H1 (cell line): ENCODE results near the gene WNT3A. TPM values are rescaled to one million over a fixed set of nuclear protein-coding genes. Genes with fewer than 3 reads are reported as not detected.

Experiments used
- CTCF ChIA-PET: fragments of 300-600 bp; sonication (Branson Sonifier 250); formaldehyde crosslinking; loops from one replicate; lab custom pipeline; 2021; ENCODE audit not compliant: partially characterized antibody; lab: Charles Lee
- POLR2A ChIA-PET: fragments of 300-600 bp; sonication (Branson Sonifier 250); formaldehyde crosslinking; loops from one replicate; lab custom pipeline; 2021; ENCODE audit warnings: inconsistent platforms; ENCODE audit not compliant: partially characterized antibody; lab: Charles Lee
- DNase-seq, 2 experiments: peaks; one replicate each; pipeline versions ENCODE4 v3.0.0 to v3.0.0-alpha.2; 2010 to 2022; ENCODE audit warnings: low spot score in 2 of 2, low read depth in 1 of 2, mixed read lengths in 1 of 2
- FAIRE-seq: peaks from 2 replicates; lab custom pipeline; 2011; peaks lifted over from hg19 to GRCh38; lab: Jason Lieb, UNC
- H2AFZ ChIP-seq: 2 replicates; pipeline ENCODE4 v1.8.1; 2012; ENCODE audit warnings: low read length, inconsistent platforms
- H2AK5ac ChIP-seq: 2 replicates; pipeline ENCODE4 v1.6.1; 2013; ENCODE audit warnings: low read depth, low read length
- H2BK120ac ChIP-seq: replicated peaks from 2 replicates; pipeline ENCODE3; 2013; ENCODE audit warnings: low read depth, low read length, inconsistent platforms
- H2BK12ac ChIP-seq: 2 replicates; pipeline ENCODE4 v1.6.1; 2013; ENCODE audit warnings: low read depth, low read length
- H2BK15ac ChIP-seq: 2 replicates; pipeline ENCODE4 v1.6.1; 2013; ENCODE audit warnings: low read length
- H2BK20ac ChIP-seq: 2 replicates; pipeline ENCODE4 v1.6.1; 2013; ENCODE audit warnings: low read length
- H2BK5ac ChIP-seq: 2 replicates; pipeline ENCODE4 v1.6.1; 2013; ENCODE audit warnings: low read depth, low read length
- H3K14ac ChIP-seq: 2 replicates; pipeline ENCODE4 v1.6.1; 2013; ENCODE audit warnings: inconsistent platforms; ENCODE audit not compliant: insufficient read length
- H3K18ac ChIP-seq: 2 replicates; pipeline ENCODE4 v1.6.1; 2013; ENCODE audit warnings: low read length; ENCODE audit errors: extremely low read depth
- H3K23ac ChIP-seq: 2 replicates; pipeline ENCODE4 v1.6.1; 2013; ENCODE audit warnings: inconsistent platforms; ENCODE audit not compliant: insufficient read length
- H3K23me2 ChIP-seq: 2 replicates; pipeline ENCODE4 v1.6.1; 2013; ENCODE audit warnings: low read depth, low read length
- H3K27ac ChIP-seq: 2 replicates; pipeline ENCODE4 v1.6.1; 2011; ENCODE audit warnings: low read depth, low read length, inconsistent platforms
- H3K27me3 ChIP-seq, 4 experiments: replicated peaks in 1 of 4; 1 replicate in 1 of 4; 2 replicates in 3 of 4; pipeline versions ENCODE4 v1.6.1 to v1.8.1; 2011 to 2013; ENCODE audit warnings: low read length in 3 of 4, mild to moderate bottlenecking in 3 of 4, inconsistent platforms in 2 of 4, mixed read lengths in 2 of 4, moderate library complexity in 1 of 4; ENCODE audit not compliant: control insufficient read depth in 3 of 4, insufficient read depth in 3 of 4; ENCODE audit errors: extremely low read depth in 1 of 4
- H3K36me3 ChIP-seq, 4 experiments: 2 replicates each; pipeline versions ENCODE4 v1.6.1 to v1.8.1; 2011 to 2013; ENCODE audit warnings: mild to moderate bottlenecking in 4 of 4, low read length in 3 of 4, moderate library complexity in 2 of 4, control low read depth in 1 of 4, inconsistent platforms in 1 of 4; ENCODE audit not compliant: insufficient read depth in 4 of 4, control insufficient read depth in 2 of 4
- H3K4ac ChIP-seq: replicated peaks from 2 replicates; pipeline ENCODE3; 2013; ENCODE audit warnings: low read length, low read depth, mixed read lengths, inconsistent platforms; ENCODE audit not compliant: insufficient read length
- H3K4me1 ChIP-seq, 4 experiments: replicated peaks in 1 of 4; 1 replicate in 1 of 4; 2 replicates in 3 of 4; pipeline versions ENCODE4 v1.6.1 to v1.8.1; 2011 to 2013; ENCODE audit warnings: low read length in 3 of 4, inconsistent platforms in 2 of 4, mixed read lengths in 1 of 4; ENCODE audit not compliant: insufficient read depth in 4 of 4, control insufficient read depth in 3 of 4
- H3K4me2 ChIP-seq, 2 experiments: 2 replicates each; pipeline versions ENCODE4 v1.6.1 to v1.8.1; 2011 to 2013; ENCODE audit warnings: low read depth in 2 of 2, low read length in 2 of 2, control low read depth in 1 of 2, inconsistent platforms in 1 of 2, mild to moderate bottlenecking in 1 of 2; ENCODE audit not compliant: insufficient read depth in 1 of 2
- H3K4me3 ChIP-seq, 4 experiments: fragments of 200-600, 300-600 bp in 1 of 4; sonication (generic), shearing (Covaris generic), sonication (Bioruptor Twin) in 1 of 4; 2 replicates each; pipeline versions ENCODE4 v1.5.1 to v1.8.1; 2011 to 2016; ENCODE audit warnings: low read length in 4 of 4, low read depth in 3 of 4, control low read depth in 2 of 4, inconsistent platforms in 2 of 4, mild to moderate bottlenecking in 2 of 4, mixed read lengths in 1 of 4, moderate library complexity in 1 of 4; ENCODE audit not compliant: insufficient read depth in 2 of 4; ENCODE audit errors: extremely low read depth in 1 of 4
- H3K56ac ChIP-seq: replicated peaks from 2 replicates; pipeline ENCODE3; 2013; ENCODE audit warnings: low read depth, mild to moderate bottlenecking, mixed read lengths, low read length, inconsistent platforms; ENCODE audit not compliant: insufficient read length
- H3K79me1 ChIP-seq: 2 replicates; pipeline ENCODE4 v1.6.1; 2013; ENCODE audit warnings: low read depth, low read length, control low read depth
- H3K79me2 ChIP-seq, 2 experiments: 2 replicates each; pipeline versions ENCODE4 v1.6.1 to v1.8.1; 2012 to 2013; ENCODE audit warnings: low read length in 2 of 2, mild to moderate bottlenecking in 2 of 2, inconsistent platforms in 1 of 2; ENCODE audit not compliant: insufficient read depth in 2 of 2, control insufficient read depth in 1 of 2
- H3K9ac ChIP-seq, 4 experiments: replicated peaks in 1 of 4; 1 replicate in 1 of 4; 2 replicates in 3 of 4; pipeline versions ENCODE4 v1.6.1 to v1.8.1; 2011 to 2013; ENCODE audit warnings: low read depth in 3 of 4, low read length in 3 of 4, control low read depth in 2 of 4, mild to moderate bottlenecking in 2 of 4, moderate library complexity in 2 of 4, inconsistent platforms in 1 of 4; ENCODE audit errors: extremely low read depth in 1 of 4
- H3K9me3 ChIP-seq, 2 experiments: 2 replicates each; pipeline versions ENCODE4 v1.6.1 to v1.8.1; 2012 to 2013; ENCODE audit warnings: mild to moderate bottlenecking in 2 of 2, moderate library complexity in 2 of 2, control low read depth in 1 of 2, inconsistent platforms in 1 of 2, low read depth in 1 of 2, low read length in 1 of 2, mixed read lengths in 1 of 2; ENCODE audit not compliant: insufficient read depth in 2 of 2
- H4K20me1 ChIP-seq, 2 experiments: replicated peaks in 1 of 2; 2 replicates each; pipeline versions ENCODE3 to v1.8.1; 2011 to 2013; ENCODE audit warnings: inconsistent platforms in 2 of 2, low read length in 2 of 2, mild to moderate bottlenecking in 1 of 2; ENCODE audit not compliant: insufficient read depth in 2 of 2, control insufficient read depth in 1 of 2
- H4K5ac ChIP-seq: 2 replicates; pipeline ENCODE4 v1.6.1; 2013; ENCODE audit warnings: low read length, low read depth, mixed read lengths, inconsistent platforms; ENCODE audit not compliant: insufficient read length
- H4K8ac ChIP-seq: 2 replicates; pipeline ENCODE4 v1.8.0; 2013; ENCODE audit warnings: mild to moderate bottlenecking, moderate library complexity, low read length, inconsistent platforms; ENCODE audit not compliant: insufficient read depth; ENCODE audit errors: extremely low read depth
- H4K91ac ChIP-seq: replicated peaks from 2 replicates; pipeline ENCODE3; 2013; ENCODE audit warnings: low read length, mixed read lengths, inconsistent platforms; ENCODE audit not compliant: insufficient read length
- CREB1 ChIP-seq: IDR thresholded peaks from 2 replicates; pipeline ENCODE4 v1.6.1; 2012; ENCODE audit warnings: inconsistent platforms
- WGBS, 2 experiments: shearing (Covaris generic) in 1 of 2; methylation state at CpG; one replicate each; pipeline versions ENCODE4 v1.1.6 to v1.1.7; 2013 to 2015; ENCODE audit warnings: low lambda C conversion rate in 2 of 2, mixed read lengths in 2 of 2, inconsistent platforms in 1 of 2, low coverage in 1 of 2, missing lambda C conversion rate in 1 of 2; ENCODE audit not compliant: insufficient replicate concordance in 2 of 2, insufficient coverage in 1 of 2, insufficient read length in 1 of 2; ENCODE audit errors: extremely low coverage in 1 of 2, missing lambda C conversion rate in 1 of 2; 5-methylcytosine and 5-hydroxymethylcytosine counted together
- polyA plus RNA-seq, 7 experiments: library from polyadenylated mRNA; depleted of rRNA in 3 of 7; stranded (reverse) in 5 of 7; unstranded in 2 of 7; fragments of >200 nt in 5 of 7; fragments of 200-250 nt in 2 of 7; gene quantifications; 1 replicate in 5 of 7; 2 replicates in 1 of 7; 4 replicates in 1 of 7; pipeline versions ENCODE4 v1.2.1 to v1.2.3, GENCODE V29; 2011 to 2013; ENCODE audit warnings: missing spikeins in 2 of 7, mixed read lengths in 2 of 7
- total RNA-seq: library from RNA; stranded (reverse); fragmentation: NEBNext Ultra II Directional; extraction: Animal tissue kit (Norgen Biotek cat#: 25700); gene quantifications from 2 replicates; pipeline ENCODE4 v1.2.1, GENCODE V29; 2021

WNT3A gene
- total and polyA plus RNA-seq, 2 of the 8 experiments (the other 6 are each of a cell fraction or from before 2014, with no cell fraction given), result 0.08 to 0.19 TPM

- H3K56ac ChIP-seq, result no peak overlapping the region
- no peak overlapping the region for H2BK15ac ChIP-seq
- H3K36me3 ChIP-seq, result peaks cover 13 to 35% (median 19%) of the 10 kb centered on the region in 4 experiments; a peak in 7 of 8 replicates
- H2BK12ac ChIP-seq, result no peak overlapping the region
- no peak overlapping the region for H4K91ac ChIP-seq
- H3K79me2 ChIP-seq, result peaks cover 31 to 62% of the 10 kb centered on the region in 2 experiments
- no peak overlapping the region for H3K4ac ChIP-seq
- POLR2A ChIA-PET, result no interaction called here
- H3K4me3 ChIP-seq, result no peak overlapping the region
- H3K14ac ChIP-seq, result no peak overlapping the region
- H3K4me2 ChIP-seq, result no peak overlapping the region
- WGBS, 2 experiments, result 100% methylated on average over 8 of the region's 8 CpGs; no CpG with 5 or more reads in 1 of the 2 experiments
- no peaks in the 10 kb centered on the region for H3K27me3 ChIP-seq
- no peaks in the 10 kb centered on the region for H3K4me1 ChIP-seq
- H3K18ac ChIP-seq, result no peak overlapping the region
- TF ChIP-seq CREB1, result no peak
- DNase-seq (no peak), FAIRE-seq (no peak)
- no peak overlapping the region for H2AFZ ChIP-seq
- H2BK120ac ChIP-seq, result no peak overlapping the region
- no peak overlapping the region for H3K9ac ChIP-seq
- no peaks in the 10 kb centered on the region for H3K23me2 ChIP-seq
- CTCF ChIA-PET, result interaction anchor here (0.8 kb wide), 1 partner anchor 35 kb away, joined by 3 read pairs; no protein-coding TSS in a partner anchor
- H3K79me1 ChIP-seq, result peaks cover 43% of the 10 kb centered on the region
- no peak overlapping the region for H3K23ac ChIP-seq
- H4K5ac ChIP-seq, result no peak overlapping the region
- H4K8ac ChIP-seq, result no peak overlapping the region
- H2AK5ac ChIP-seq, result no peak overlapping the region
- H4K20me1 ChIP-seq, result peaks cover 33 to 63% of the 10 kb centered on the region in 2 experiments
- H3K27ac ChIP-seq, result no peak overlapping the region
- H2BK20ac ChIP-seq, result no peak overlapping the region
- no peak overlapping the region for H2BK5ac ChIP-seq
- peaks cover 3 to 5% of the 10 kb centered on the region in 2 experiments; a peak in 3 of 4 replicates for H3K9me3 ChIP-seq
Measured at GRCh38 chr1:228095938-228096337, 89.1 kb downstream of the WNT3A start.
